ENCODE measurements around the gene TNKS2.
"Not testable (repeated sequence)": the region's sequence is repeated elsewhere in the genome, so short reads cannot be mapped to it uniquely, and the experiment has no call there.

The TNKS2 gene

DNA sequence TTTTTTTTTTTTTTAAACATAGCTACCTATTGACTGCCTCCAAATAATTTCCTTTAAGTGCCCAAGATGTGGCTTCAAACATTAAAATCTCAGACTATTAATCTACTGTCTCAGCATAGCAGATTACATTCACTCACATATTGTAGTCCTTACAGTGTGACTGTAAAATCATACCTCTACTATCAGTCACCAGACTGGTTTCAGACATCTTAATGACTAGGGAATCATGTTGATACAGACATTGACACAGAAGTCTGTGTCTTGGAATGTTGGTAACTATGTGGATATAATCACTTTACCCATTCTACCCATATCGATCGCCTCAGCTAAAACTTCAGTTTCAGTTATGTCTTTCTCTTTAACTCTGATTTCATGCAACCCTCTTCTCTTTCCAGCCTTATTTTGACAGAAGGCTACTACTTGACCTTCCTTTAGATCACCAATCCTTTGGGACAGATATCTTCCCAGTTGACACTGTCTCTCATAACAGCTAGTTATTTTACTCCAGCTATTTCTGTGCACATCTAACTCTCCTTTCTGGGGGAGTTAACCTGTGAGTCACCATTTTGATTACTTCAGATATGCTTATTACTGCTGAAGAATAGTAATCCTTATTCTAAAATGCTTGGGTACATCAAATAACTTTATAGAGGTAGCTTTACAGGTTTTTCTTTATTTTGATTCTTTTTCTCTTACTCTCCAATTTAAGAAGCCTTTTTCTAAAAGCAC is 7.0 kb downstream of the TNKS2 start:
- Histone ChIP-seq H4K20me1 (ENCODE audit: insufficient read depth, low read length) (no peaks in the 10 kb centered on the region), H3K4me1 (ENCODE audit: insufficient read depth, low read length, severe bottlenecking) (peaks cover 7% of the 10 kb centered on the region), H3K9me3 (ENCODE audit: low read length) (no peaks in the 10 kb centered on the region), H3F3A (ENCODE audit: insufficient read depth, low read length) (no peaks in the 10 kb centered on the region), H2AFZ (ENCODE audit: low read length) (no peak overlapping the region), H3K4me3 (ENCODE audit: low read depth, low read length, poor library complexity, severe bottlenecking) (no peak overlapping the region), H3K27me3 (ENCODE audit: insufficient read depth, low read length) (no peaks in the 10 kb centered on the region), H3K9ac (ENCODE audit: low read length) (no peak overlapping the region), H3K79me2 (ENCODE audit: insufficient read depth, low read length) (peaks cover 28% of the 10 kb centered on the region), H3K9me2 (ENCODE audit: low read depth, low read length) (no peaks in the 10 kb centered on the region), H3K4me2 (ENCODE audit: low read length) (no peak overlapping the region), H3K27ac (ENCODE audit: low read depth, low read length, poor library complexity, severe bottlenecking) (no peak overlapping the region), H3K36me3 (ENCODE audit: insufficient read depth, low read length) (peaks cover 13% of the 10 kb centered on the region)
- TF ChIP-seq, protein P1, sequence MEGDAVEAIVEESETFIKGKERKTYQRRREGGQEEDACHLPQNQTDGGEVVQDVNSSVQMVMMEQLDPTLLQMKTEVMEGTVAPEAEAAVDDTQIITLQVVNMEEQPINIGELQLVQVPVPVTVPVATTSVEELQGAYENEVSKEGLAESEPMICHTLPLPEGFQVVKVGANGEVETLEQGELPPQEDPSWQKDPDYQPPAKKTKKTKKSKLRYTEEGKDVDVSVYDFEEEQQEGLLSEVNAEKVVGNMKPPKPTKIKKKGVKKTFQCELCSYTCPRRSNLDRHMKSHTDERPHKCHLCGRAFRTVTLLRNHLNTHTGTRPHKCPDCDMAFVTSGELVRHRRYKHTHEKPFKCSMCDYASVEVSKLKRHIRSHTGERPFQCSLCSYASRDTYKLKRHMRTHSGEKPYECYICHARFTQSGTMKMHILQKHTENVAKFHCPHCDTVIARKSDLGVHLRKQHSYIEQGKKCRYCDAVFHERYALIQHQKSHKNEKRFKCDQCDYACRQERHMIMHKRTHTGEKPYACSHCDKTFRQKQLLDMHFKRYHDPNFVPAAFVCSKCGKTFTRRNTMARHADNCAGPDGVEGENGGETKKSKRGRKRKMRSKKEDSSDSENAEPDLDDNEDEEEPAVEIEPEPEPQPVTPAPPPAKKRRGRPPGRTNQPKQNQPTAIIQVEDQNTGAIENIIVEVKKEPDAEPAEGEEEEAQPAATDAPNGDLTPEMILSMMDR (IDR thresholded peaks at IDR 0.05; ENCODE audit: low read length), result no peak
- TF ChIP-seq EZH2 (IDR thresholded peaks at IDR 0.05; ENCODE audit: borderline replicate concordance, low read length), result no peak

DNA sequence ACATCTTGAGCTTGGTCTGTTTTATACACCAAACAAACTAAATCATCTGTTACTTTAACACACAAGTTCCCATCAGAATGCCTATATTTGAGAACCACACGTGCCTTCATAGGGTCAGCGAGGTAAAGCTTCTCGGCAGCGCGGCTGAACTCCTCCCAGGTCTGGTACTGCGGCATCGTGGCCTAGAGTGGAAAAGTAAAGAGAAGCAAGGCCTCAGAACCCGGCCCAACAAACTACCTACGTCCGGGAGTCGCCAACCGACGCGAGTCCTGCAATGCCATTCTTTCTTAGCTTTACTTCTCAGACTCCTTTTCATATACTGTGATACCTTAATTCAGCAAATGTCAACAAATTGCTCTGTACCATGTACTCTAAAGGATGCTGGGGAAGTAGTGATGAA is 9.0 kb downstream of the TNKS2 start:
- not testable (repeated sequence) for H4K20me1 ChIP-seq (ENCODE audit: insufficient read depth, low read length); H3K4me2 ChIP-seq (ENCODE audit: low read length); H3K9me2 ChIP-seq (ENCODE audit: low read depth, low read length); H3K9ac ChIP-seq (ENCODE audit: low read length); H3F3A ChIP-seq (ENCODE audit: insufficient read depth, low read length); H3K27ac ChIP-seq (ENCODE audit: low read depth, low read length, poor library complexity, severe bottlenecking); H2AFZ ChIP-seq (ENCODE audit: low read length); H3K27me3 ChIP-seq (ENCODE audit: insufficient read depth, low read length); H3K36me3 ChIP-seq (ENCODE audit: insufficient read depth, low read length); H3K4me3 ChIP-seq (ENCODE audit: low read depth, low read length, poor library complexity, severe bottlenecking); H3K4me1 ChIP-seq (ENCODE audit: insufficient read depth, low read length, severe bottlenecking); H3K9me3 ChIP-seq (ENCODE audit: low read length)
- peaks cover 12% of the 10 kb centered on the region; the same call in 1 of the 2 replicates for H3K79me2 ChIP-seq (ENCODE audit: insufficient read depth, low read length)

DNA sequence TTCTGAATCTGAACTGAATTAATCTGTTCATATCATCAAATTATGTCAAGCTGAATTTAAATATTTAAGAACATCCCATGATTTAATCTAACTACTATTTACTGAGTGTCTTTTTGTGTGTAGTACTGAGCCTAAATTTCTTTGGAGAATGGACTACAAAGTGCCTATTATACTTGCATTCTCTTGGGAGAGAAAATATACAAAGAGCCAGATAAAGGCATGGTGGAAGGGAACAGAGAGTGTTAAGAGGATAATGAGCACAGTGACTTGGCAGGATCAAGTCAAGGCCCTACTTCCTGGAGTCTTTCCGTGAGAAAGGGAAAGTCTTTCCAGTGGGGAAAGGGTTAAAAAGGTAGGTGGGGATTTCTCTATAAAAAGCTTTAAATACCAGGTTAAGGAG is 15.0 kb downstream of the TNKS2 start:
- Histone ChIP-seq H4K20me1 (ENCODE audit: insufficient read depth, low read length) (no peaks in the 10 kb centered on the region), H3K79me2 (ENCODE audit: insufficient read depth, low read length) (0 out of 2 replicates have a peak, but pooled peaks cover 3% of the 10 kb centered on the region)

More for the DNA sequence above, 15.0 kb downstream of the TNKS2 start:
- Histone ChIP-seq H3K9ac (ENCODE audit: low read length) (no peak overlapping the region), H3K36me3 (ENCODE audit: insufficient read depth, low read length) (peaks cover 34% of the 10 kb centered on the region), H3K4me3 (ENCODE audit: low read depth, low read length, poor library complexity, severe bottlenecking) (no peak overlapping the region), H3K9me3 (ENCODE audit: low read length) (no peaks in the 10 kb centered on the region), H3K27ac (ENCODE audit: low read depth, low read length, poor library complexity, severe bottlenecking) (no peak overlapping the region), H3K9me2 (ENCODE audit: low read depth, low read length) (no peaks in the 10 kb centered on the region), H3K4me1 (ENCODE audit: insufficient read depth, low read length, severe bottlenecking) (no peaks in the 10 kb centered on the region), H3K4me2 (ENCODE audit: low read length) (no peak overlapping the region), H3F3A (ENCODE audit: insufficient read depth, low read length) (no peaks in the 10 kb centered on the region), H2AFZ (ENCODE audit: low read length) (no peak overlapping the region), H3K27me3 (ENCODE audit: insufficient read depth, low read length) (no peaks in the 10 kb centered on the region)
- TF ChIP-seq, protein P1 (IDR thresholded peaks at IDR 0.05; ENCODE audit: low read length), result no peak
- no peak for TF ChIP-seq EZH2 (IDR thresholded peaks at IDR 0.05; ENCODE audit: borderline replicate concordance, low read length)
